ENCODE results near the gene RRP15. TPM values are rescaled to one million over a fixed set of nuclear protein-coding genes. Genes with fewer than 3 reads are reported as not detected.

The RRP15 gene
- total and polyA plus RNA-seq, 2 of the 13 experiments (the other 11 are each of a cell fraction or from before 2014, with no cell fraction given) = 2.1 to 37.5 TPM

- Histone ChIP-seq H3K36me3 (replicated peaks in 1 of 2; ENCODE audit: control insufficient read depth in 1 of 2, insufficient read depth in 2 of 2, low read length in 2 of 2) (peaks cover 2 to 20% of the 10 kb centered on the region in 2 experiments; a peak in 3 of 5 replicates), H3K4me1 (ENCODE audit: insufficient read depth, low read length) (no peaks in the 10 kb centered on the region), H3K9ac (ENCODE audit: insufficient read depth, low read depth, low read length) (no peak overlapping the region), H3K27ac (ENCODE audit: extremely low read length, insufficient read depth, low read length) (no peak overlapping the region), H3K79me2 (ENCODE audit: insufficient read depth, low read length) (peaks cover 33% of the 10 kb centered on the region), H4K20me1 (ENCODE audit: insufficient read depth, low read length) (no peaks in the 10 kb centered on the region; the same call in 1 of the 2 replicates), H3K4me3 (replicated peaks in 1 of 3; ENCODE audit: insufficient read depth in 1 of 3, low read depth in 2 of 3, low read length in 3 of 3) (no peak overlapping the region), H2AFZ (ENCODE audit: low read length) (no peak overlapping the region), H3K27me3 (ENCODE audit: control insufficient read depth in 1 of 2, insufficient read depth in 2 of 2, low read length in 2 of 2) (no peaks in the 10 kb centered on the region), H3K9me3 (ENCODE audit: low read length) (no peaks in the 10 kb centered on the region), H3K4me2 (ENCODE audit: low read depth, low read length) (no peak overlapping the region)
- FAIRE-seq (no peak), DNase-seq (ENCODE audit: low spot score) (no peak), ATAC-seq (no peak)
- intact Hi-C loops (cut with micrococcal nuclease; ENCODE audit: unreplicated experiment) = no loop called here
- 96% methylated on average over 3 of the region's 3 CpGs for WGBS (ENCODE audit: low lambda C conversion rate)
- ChIA-PET CTCF (ENCODE audit: low intra/inter-chr PET ratio, low total read pairs) (no interaction called here), POLR2A (interaction anchor here (1.5 kb wide), 1 partner anchor 10 kb away, joined by 3 read pairs; the partner anchor contains the start of gene RRP15)
- in situ Hi-C loops (cut with HindIII; ENCODE audit: extremely low pct_ligation_motif_present, low pct_unique_long_range_greater_than_20kb) = no loop called here
- BruUV-seq (replicated peaks) = no TSS peak
- no peak for TF ChIP-seq MAFF (IDR thresholded peaks at IDR 0.05; ENCODE audit: low read depth, low read length)
- TF ChIP-seq CSRNP2 (CRISPR knock-in tag; conservative IDR thresholded peaks at IDR 0.05; ENCODE audit: low read depth) = no peak
- no peak for TF ChIP-seq TBX3 (IDR thresholded peaks at IDR 0.05; ENCODE audit: borderline replicate concordance)
- no peak for TF ChIP-seq CENPT (CRISPR knock-in tag; IDR thresholded peaks at IDR 0.05; ENCODE audit: low read depth)
- no peak for TF ChIP-seq GMEB1 (CRISPR knock-in tag; IDR thresholded peaks at IDR 0.05; ENCODE audit: borderline replicate concordance)
- no peak for TF ChIP-seq FOXP4 (CRISPR knock-in tag; IDR thresholded peaks at IDR 0.05)
- no peak for TF ChIP-seq ZNF225 (CRISPR knock-in tag; IDR thresholded peaks at IDR 0.05)
- no peak for TF ChIP-seq MXD3 (CRISPR knock-in tag; IDR thresholded peaks at IDR 0.05)
- TF ChIP-seq NFIB (CRISPR knock-in tag; IDR thresholded peaks at IDR 0.05; ENCODE audit: borderline replicate concordance) = no peak
- no peak for TF ChIP-seq TSC22D2 (CRISPR knock-in tag; IDR thresholded peaks at IDR 0.05; ENCODE audit: borderline replicate concordance)
- no peak for TF ChIP-seq PPARG (CRISPR knock-in tag; conservative IDR thresholded peaks at IDR 0.05)
- TF ChIP-seq ZNF562 (CRISPR knock-in tag; IDR thresholded peaks at IDR 0.05; ENCODE audit: borderline replicate concordance) = no peak
- no peak for TF ChIP-seq NR2C2 (CRISPR knock-in tag; IDR thresholded peaks at IDR 0.05; ENCODE audit: borderline replicate concordance)
Observed at GRCh38 chr1:218294546-218294945, 9.5 kb downstream of the RRP15 start.

All from HepG2 (cell line).